ENCODE data around the gene NR6A1.
"Not testable (repeated sequence)": the region's sequence is repeated elsewhere in the genome, so short reads cannot be mapped to it uniquely, and the experiment has no call there.

Gene NR6A1

DNA sequence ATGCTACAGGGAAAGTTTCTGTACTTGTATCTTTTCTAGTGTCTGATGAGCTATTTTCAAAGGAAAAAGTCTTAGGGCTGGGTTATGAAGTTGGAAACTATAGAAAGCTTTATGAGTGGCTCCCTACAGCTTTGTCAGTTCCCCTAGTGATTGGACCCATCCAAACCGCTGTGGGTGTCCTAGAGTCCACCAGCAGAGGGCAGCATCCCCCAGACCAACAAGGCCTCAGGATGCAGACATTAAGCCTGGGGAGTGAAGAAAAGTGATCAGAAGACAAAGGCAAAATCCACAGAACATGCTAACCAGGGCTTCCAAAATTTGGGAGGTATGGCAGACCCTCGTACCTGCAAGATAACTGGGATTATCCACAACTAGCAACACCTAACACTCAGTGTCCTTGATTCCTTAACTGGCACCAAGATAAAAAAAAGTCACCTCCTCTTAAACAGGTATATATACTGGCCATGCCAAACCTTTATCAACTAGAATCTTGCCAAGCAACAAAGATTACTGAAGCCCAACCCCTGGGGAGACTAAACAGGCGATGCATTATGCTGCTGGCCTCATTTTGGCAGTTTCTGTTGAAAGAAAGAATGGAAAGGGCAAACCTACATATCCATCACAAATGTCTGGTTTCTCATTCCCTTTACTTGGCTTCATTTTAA is 153.5 kb downstream of the NR6A1 start:
- peak; percentile 39 to 77 for DNase-seq (ENCODE audit: low read depth in 1 of 2, low spot score in 1 of 2)

DNA sequence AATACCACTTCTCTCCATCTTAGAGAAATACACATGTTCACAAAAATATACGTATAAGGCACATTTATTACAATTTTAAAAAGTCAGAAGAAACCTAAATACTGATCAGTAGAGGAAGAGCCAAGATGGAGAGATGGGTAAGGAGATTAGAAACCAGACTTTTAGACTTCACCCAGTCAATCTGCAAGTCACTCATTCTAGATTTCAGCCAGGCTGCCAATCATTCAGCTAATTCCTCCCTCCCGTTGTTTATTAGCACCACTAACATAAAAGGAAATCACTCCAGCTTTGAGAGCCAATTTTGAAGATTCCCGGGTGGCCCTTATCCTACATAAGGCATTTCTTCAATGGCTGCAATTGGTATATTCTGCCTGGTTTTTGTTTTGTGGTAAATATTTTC is 154.2 kb downstream of the NR6A1 start:
- Histone ChIP-seq H3K4me3 (replicated peaks; ENCODE audit: insufficient read depth, low read length) (no peak overlapping the region), H3K27ac (replicated peaks) (no peak overlapping the region), H3K27me3 (ENCODE audit: insufficient read depth, poor library complexity, severe bottlenecking) (no peaks in the 10 kb centered on the region)
- TF ChIP-seq, protein P1, sequence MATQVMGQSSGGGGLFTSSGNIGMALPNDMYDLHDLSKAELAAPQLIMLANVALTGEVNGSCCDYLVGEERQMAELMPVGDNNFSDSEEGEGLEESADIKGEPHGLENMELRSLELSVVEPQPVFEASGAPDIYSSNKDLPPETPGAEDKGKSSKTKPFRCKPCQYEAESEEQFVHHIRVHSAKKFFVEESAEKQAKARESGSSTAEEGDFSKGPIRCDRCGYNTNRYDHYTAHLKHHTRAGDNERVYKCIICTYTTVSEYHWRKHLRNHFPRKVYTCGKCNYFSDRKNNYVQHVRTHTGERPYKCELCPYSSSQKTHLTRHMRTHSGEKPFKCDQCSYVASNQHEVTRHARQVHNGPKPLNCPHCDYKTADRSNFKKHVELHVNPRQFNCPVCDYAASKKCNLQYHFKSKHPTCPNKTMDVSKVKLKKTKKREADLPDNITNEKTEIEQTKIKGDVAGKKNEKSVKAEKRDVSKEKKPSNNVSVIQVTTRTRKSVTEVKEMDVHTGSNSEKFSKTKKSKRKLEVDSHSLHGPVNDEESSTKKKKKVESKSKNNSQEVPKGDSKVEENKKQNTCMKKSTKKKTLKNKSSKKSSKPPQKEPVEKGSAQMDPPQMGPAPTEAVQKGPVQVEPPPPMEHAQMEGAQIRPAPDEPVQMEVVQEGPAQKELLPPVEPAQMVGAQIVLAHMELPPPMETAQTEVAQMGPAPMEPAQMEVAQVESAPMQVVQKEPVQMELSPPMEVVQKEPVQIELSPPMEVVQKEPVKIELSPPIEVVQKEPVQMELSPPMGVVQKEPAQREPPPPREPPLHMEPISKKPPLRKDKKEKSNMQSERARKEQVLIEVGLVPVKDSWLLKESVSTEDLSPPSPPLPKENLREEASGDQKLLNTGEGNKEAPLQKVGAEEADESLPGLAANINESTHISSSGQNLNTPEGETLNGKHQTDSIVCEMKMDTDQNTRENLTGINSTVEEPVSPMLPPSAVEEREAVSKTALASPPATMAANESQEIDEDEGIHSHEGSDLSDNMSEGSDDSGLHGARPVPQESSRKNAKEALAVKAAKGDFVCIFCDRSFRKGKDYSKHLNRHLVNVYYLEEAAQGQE (IDR thresholded peaks at IDR 0.05; ENCODE audit: insufficient replicate concordance, low read depth) = no peak
- TF ChIP-seq POLR2AphosphoS5 (IDR thresholded peaks at IDR 0.05; ENCODE audit: low read depth) = no peak
- no peak for TF ChIP-seq GABPA (IDR thresholded peaks at IDR 0.05; ENCODE audit: low read depth)
- TF ChIP-seq SPI1 (IDR thresholded peaks at IDR 0.05; ENCODE audit: borderline replicate concordance, low read depth) = no peak
- TF ChIP-seq, protein P2, sequence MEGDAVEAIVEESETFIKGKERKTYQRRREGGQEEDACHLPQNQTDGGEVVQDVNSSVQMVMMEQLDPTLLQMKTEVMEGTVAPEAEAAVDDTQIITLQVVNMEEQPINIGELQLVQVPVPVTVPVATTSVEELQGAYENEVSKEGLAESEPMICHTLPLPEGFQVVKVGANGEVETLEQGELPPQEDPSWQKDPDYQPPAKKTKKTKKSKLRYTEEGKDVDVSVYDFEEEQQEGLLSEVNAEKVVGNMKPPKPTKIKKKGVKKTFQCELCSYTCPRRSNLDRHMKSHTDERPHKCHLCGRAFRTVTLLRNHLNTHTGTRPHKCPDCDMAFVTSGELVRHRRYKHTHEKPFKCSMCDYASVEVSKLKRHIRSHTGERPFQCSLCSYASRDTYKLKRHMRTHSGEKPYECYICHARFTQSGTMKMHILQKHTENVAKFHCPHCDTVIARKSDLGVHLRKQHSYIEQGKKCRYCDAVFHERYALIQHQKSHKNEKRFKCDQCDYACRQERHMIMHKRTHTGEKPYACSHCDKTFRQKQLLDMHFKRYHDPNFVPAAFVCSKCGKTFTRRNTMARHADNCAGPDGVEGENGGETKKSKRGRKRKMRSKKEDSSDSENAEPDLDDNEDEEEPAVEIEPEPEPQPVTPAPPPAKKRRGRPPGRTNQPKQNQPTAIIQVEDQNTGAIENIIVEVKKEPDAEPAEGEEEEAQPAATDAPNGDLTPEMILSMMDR (IDR thresholded peaks at IDR 0.05; ENCODE audit: insufficient read depth, low read length) = no peak
- no peak for DNase-seq (ENCODE audit: low read depth in 1 of 2, low spot score in 1 of 2)

More for the DNA sequence above, 153.5 kb downstream of the NR6A1 start:
- no peak overlapping the region for H3K4me3 ChIP-seq (replicated peaks; ENCODE audit: insufficient read depth, low read length)
- TF ChIP-seq, protein P2 (IDR thresholded peaks at IDR 0.05; ENCODE audit: insufficient read depth, low read length) = peak; percentile 88
- no peak for TF ChIP-seq GABPA (IDR thresholded peaks at IDR 0.05; ENCODE audit: low read depth)
- no peaks in the 10 kb centered on the region for H3K27me3 ChIP-seq (ENCODE audit: insufficient read depth, poor library complexity, severe bottlenecking)
- no peak overlapping the region for H3K27ac ChIP-seq (replicated peaks)

DNA sequence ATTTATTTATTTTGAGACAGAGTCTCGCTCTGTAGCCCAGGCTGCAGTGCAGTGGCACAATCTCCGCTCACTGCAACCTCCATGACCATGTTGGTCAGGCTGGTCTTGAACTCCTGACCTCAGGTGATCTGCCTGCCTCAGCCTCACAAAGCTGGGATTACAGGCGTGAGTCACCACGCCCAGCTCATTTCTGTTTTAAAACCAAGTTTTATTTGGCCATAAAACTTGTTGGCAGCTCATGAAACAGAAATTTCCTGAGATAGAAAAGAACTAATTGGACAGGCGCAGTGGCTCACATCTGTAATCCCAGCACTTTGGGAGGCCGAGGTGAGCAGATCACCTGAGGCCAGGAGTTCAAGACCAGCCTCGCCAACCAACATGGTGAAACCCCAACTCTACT is 155.3 kb downstream of the NR6A1 start:
- H3K4me3 ChIP-seq (replicated peaks; ENCODE audit: insufficient read depth, low read length); H3K27ac ChIP-seq (replicated peaks); DNase-seq (ENCODE audit: low read depth in 1 of 2, low spot score in 1 of 2); H3K27me3 ChIP-seq (ENCODE audit: insufficient read depth, poor library complexity, severe bottlenecking): not testable (repeated sequence)

DNA sequence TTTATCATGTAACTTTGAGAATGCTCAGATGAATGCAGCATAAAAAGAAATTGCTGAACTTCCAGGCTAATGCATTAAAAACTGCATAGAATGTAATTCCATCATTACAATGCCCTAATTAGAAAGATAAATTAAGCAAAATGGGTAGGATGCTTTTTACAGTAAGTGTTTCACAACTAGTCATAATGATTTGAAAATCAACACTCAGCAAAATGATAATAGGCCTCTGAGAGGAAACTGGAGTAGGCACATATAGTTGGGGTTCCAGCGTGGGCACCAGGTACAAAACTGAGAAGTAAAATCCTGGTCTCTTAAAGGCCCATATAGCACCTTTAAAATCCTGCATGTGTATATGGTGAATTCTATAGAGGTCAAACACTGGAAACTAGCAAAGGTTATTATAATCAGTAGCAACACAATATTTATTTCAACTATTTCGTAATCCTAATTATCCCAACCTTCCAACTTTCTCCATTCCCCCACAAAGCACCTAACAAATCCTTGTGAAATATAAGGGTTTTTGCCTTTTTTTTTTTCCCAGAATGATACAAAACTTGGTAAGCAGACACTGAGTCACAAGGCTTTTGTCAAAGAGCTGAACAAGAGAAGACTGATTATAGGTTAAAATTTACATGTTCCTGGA is 155.9 kb downstream of the NR6A1 start:
- Histone ChIP-seq H3K4me3 (replicated peaks; ENCODE audit: insufficient read depth, low read length) (no peak overlapping the region), H3K27me3 (ENCODE audit: insufficient read depth, poor library complexity, severe bottlenecking) (no peaks in the 10 kb centered on the region), H3K27ac (replicated peaks) (no peak overlapping the region)
- DNase-seq (ENCODE audit: low read depth in 1 of 2, low spot score in 1 of 2) = no peak
- TF ChIP-seq SPI1 (IDR thresholded peaks at IDR 0.05; ENCODE audit: borderline replicate concordance, low read depth) (no peak), GABPA (IDR thresholded peaks at IDR 0.05; ENCODE audit: low read depth) (no peak), POLR2AphosphoS5 (IDR thresholded peaks at IDR 0.05; ENCODE audit: low read depth) (no peak)
- TF ChIP-seq, protein P1 (IDR thresholded peaks at IDR 0.05; ENCODE audit: insufficient replicate concordance, low read depth) = no peak
- TF ChIP-seq, protein P2 (IDR thresholded peaks at IDR 0.05; ENCODE audit: insufficient read depth, low read length) = no peak

All from HL-60 (cell line).